VCaP (cell line): Measurements from ENCODE around the gene DYSF.

Experiments used
- H3K27ac ChIP-seq: fragments of 450-650 bp; 2 replicates; pipeline ENCODE4 v1.5.1; 2017
- CTCF ChIP-seq: fragments of 450-650 bp; conservative IDR thresholded peaks from 2 replicates; pipeline ENCODE4 v1.5.1; 2017; ENCODE audit warnings: mild to moderate bottlenecking, moderate library complexity

Gene DYSF

GRCh38 chr2:71453404-71454220 lies at the start of gene DYSF:
Gene DYSF (plus strand): TSS chr2:71453561.
- peak within 1 kb of the TSS; percentile 22; the same call in 1 of the 2 replicates for H3K27ac ChIP-seq
- no peak for TF ChIP-seq CTCF

- TF ChIP-seq CTCF = no peak
- H3K27ac ChIP-seq = no peak overlapping the region
Observed at GRCh38 chr2:71409611-71410010, 43.8 kb upstream of the DYSF start.

- no peak for TF ChIP-seq CTCF
- H3K27ac ChIP-seq = no peak overlapping the region
Observed at GRCh38 chr2:71410696-71411095, 42.7 kb upstream of the DYSF start.

- H3K27ac ChIP-seq = peak overlapping the region; percentile 64
Observed at GRCh38 chr2:71416866-71417265, 36.5 kb upstream of the DYSF start.

GRCh38 chr2:71417300-71418202 lies 35.8 kb upstream of the DYSF start:
- no peak for TF ChIP-seq CTCF
- H3K27ac ChIP-seq = peak overlapping the region; percentile 64

- TF ChIP-seq CTCF = no peak
- no peak overlapping the region for H3K27ac ChIP-seq
Observed at GRCh38 chr2:71419145-71419544, 34.2 kb upstream of the DYSF start.

- no peak overlapping the region for H3K27ac ChIP-seq
- TF ChIP-seq CTCF = no peak
Observed at GRCh38 chr2:71419976-71420375, 33.4 kb upstream of the DYSF start.
